A549 (cell line): ENCODE data around the gene PLEKHG3. TPM values are rescaled to one million over a fixed set of nuclear protein-coding genes. Genes with fewer than 3 reads are reported as not detected.

Experiments used
- ATAC-seq, 2 experiments: fragments of 200-7000 bp in 1 of 2; fragments of >200 bp in 1 of 2; cut with Nextera tagmentation in 1 of 2; cut with Tn5 transposase in 1 of 2; 3 replicates each; pipeline versions ENCODE4 v1.8.0 to v1.9.1; 2018 to 2020; ENCODE audit warnings: mild to moderate bottlenecking in 1 of 2, moderate library complexity in 1 of 2
- CTCF ChIA-PET: fragments of 300-600 bp; sonication (Branson Sonifier 250); formaldehyde crosslinking; extraction: SDS; loops from one replicate; lab custom pipeline; 2021; ENCODE audit warnings: antibody characterized with exemption, inconsistent platforms; lab: Yijun Ruan, JAX
- POLR2A ChIA-PET: fragments of 350-600 bp; formaldehyde crosslinking; extraction: SDS; loops from one replicate; lab custom pipeline; 2021; ENCODE audit warnings: antibody characterized with exemption, inconsistent platforms; lab: Yijun Ruan, JAX
- DNase-seq, 2 experiments: peaks; one replicate each; pipeline versions ENCODE4 v3.0.0 to v3.0.0-alpha.2; 2011 to 2016; ENCODE audit warnings: low read depth in 1 of 2, low spot score in 1 of 2
- FAIRE-seq: peaks from 2 replicates; lab custom pipeline; 2011; peaks lifted over from hg19 to GRCh38; lab: Jason Lieb, UNC
- H3K27ac ChIP-seq, 2 experiments: fragments of >200 bp; sonication (Bioruptor Twin); formaldehyde crosslinking; 3 replicates each; pipeline ENCODE4 v1.5.1; 2016 to 2017
- H3K4me1 ChIP-seq: fragments of >200 bp; sonication (Bioruptor Twin); formaldehyde crosslinking; 3 replicates; pipeline ENCODE4 v1.6.1; 2016
- H3K4me2 ChIP-seq: fragments of >200 bp; sonication (Bioruptor Twin); formaldehyde crosslinking; 3 replicates; pipeline ENCODE4 v1.6.1; 2016
- H3K4me3 ChIP-seq: fragments of >200 bp; sonication (Bioruptor Twin); formaldehyde crosslinking; 3 replicates; pipeline ENCODE4 v1.5.1; 2016
- H3K9me3 ChIP-seq: fragments of >200 bp; sonication (Bioruptor Twin); formaldehyde crosslinking; 3 replicates; pipeline ENCODE4 v1.6.1; 2016
- CBX2 ChIP-seq: fragments of 200-600 bp; sonication (generic); IDR thresholded peaks from 2 replicates; pipeline ENCODE4 v1.6.1; 2016; ENCODE audit warnings: low read depth, mild to moderate bottlenecking, borderline replicate concordance
- CHD2 ChIP-seq: fragments of 150-350 bp; IDR thresholded peaks from 2 replicates; pipeline ENCODE4 v1.6.1; 2014; ENCODE audit warnings: low read length; ENCODE audit not compliant: partially characterized antibody
- MAX ChIP-seq: IDR thresholded peaks from 2 replicates; pipeline ENCODE4 v1.6.1; 2012
- PHF8 ChIP-seq: fragments of 200-600 bp; sonication (generic); IDR thresholded peaks from 2 replicates; pipeline ENCODE4 v1.6.1; 2016; ENCODE audit warnings: low read depth, mild to moderate bottlenecking, antibody characterized with exemption, moderate library complexity, borderline replicate concordance
- REST ChIP-seq: fragments of 200-600 bp; sonication (generic); IDR thresholded peaks from 2 replicates; pipeline ENCODE4 v1.6.1; 2016; ENCODE audit warnings: antibody characterized with exemption, mild to moderate bottlenecking, moderate library complexity
- TP53 ChIP-seq: fragments of 250-450 bp; sonication (Bioruptor Pico); IDR thresholded peaks from 2 replicates; pipeline ENCODE4 v1.5.0; 2021; ENCODE audit warnings: mild to moderate bottlenecking, moderate library complexity
- ZFP36 ChIP-seq: fragments of 450-650 bp; IDR thresholded peaks from 2 replicates; pipeline ENCODE4 v1.6.1; 2014; ENCODE audit warnings: borderline replicate concordance; ENCODE audit not compliant: partially characterized antibody
- WGBS: methylation state at CpG from one replicate; pipeline ENCODE4 v1.1.6; 2017; ENCODE audit errors: missing lambda C conversion rate; 5-methylcytosine and 5-hydroxymethylcytosine counted together
- polyA plus RNA-seq, 4 experiments: library from polyadenylated mRNA; depleted of rRNA in 3 of 4; stranded (reverse); fragments of >200 nt; fragmentation: RNase III in 1 of 4; extraction: RNeasy Plus Mini Kit Qiagen cat#74134 plus additional on column Dnase treatment in 1 of 4; gene quantifications; 2 replicates in 3 of 4; 3 replicates in 1 of 4; pipeline ENCODE4 v1.2.3, GENCODE V29; 2011 to 2017
- TF ChIP-seq, protein P1 (sequence below): fragments of >200 bp; sonication (Bioruptor Twin); formaldehyde crosslinking; IDR thresholded peaks from 3 replicates; pipeline ENCODE4 v1.5.1; 2016
- TF ChIP-seq, protein P2 (sequence below): fragments of 150-350 bp; IDR thresholded peaks from 2 replicates; pipeline ENCODE4 v1.6.1; 2014; ENCODE audit warnings: low read depth, mild to moderate bottlenecking, low read length
- TF ChIP-seq, protein P3 (sequence below): IDR thresholded peaks from 2 replicates; pipeline ENCODE4 v1.6.1; 2012; ENCODE audit warnings: low read depth, borderline replicate concordance
- TF ChIP-seq, protein P4 (sequence below): fragments of 250-450 bp; sonication (Bioruptor Pico); IDR thresholded peaks from 2 replicates; pipeline ENCODE4 v1.5.0; 2020; ENCODE audit warnings: low read depth, mild to moderate bottlenecking, moderate library complexity

The PLEKHG3 gene
- polyA plus RNA-seq, 2 of the 4 experiments (the other 2 are of a cell fraction): 21.9 to 30.5 TPM

DNA sequence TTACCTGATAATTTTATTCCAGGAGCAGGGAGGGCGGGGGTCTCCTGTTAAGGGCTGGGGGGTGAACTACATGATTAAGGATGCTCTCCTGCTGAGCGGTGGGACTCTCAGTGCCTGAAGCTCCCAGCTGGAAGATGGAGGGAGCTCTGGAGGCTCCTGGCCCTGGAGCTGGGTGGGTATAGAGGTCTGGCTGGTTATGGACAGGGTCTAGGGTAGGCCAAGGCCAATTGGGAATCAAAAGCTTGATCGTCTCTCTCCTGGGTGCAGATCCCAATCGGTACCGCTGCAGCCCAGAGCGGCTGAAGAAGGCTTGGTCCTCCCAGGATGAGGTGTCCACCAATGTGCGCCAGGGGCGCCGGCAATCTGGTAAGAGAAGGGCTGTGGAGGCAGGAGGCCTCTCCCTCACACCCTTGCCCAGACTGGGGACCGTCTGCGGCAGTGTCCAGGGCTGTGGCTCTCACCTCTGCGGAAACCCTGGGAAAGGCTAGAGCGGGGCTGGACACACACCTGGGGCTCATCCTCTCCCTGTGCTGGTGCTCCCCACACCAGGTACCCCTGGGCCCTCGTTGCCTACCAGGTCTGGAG lies 28.4 kb downstream of the PLEKHG3 start (continued):
- TF ChIP-seq REST: no peak
- TF ChIP-seq MAX: no peak

DNA sequence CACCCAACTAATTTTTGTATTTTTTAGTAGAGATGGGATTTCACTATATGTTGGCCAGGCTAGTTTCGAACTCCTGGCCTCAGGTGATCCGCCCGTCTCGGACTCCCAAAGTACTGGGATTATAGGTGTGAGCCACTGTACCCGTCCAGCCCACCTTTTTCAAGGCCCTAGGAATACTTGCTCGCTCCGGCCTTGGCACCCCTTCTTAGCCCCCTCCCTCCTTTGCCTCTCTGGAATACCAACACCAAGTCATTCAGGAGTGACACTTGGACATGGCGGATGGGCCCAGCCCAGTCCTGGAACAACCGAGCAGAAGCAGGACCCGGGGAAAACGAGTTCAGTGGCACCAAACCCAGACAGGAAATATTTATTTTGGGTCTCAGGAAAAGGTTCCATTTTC lies 29.1 kb downstream of the PLEKHG3 start:
- CTCF ChIA-PET: no interaction called here
- ATAC-seq (no peak), FAIRE-seq (no peak), DNase-seq (no peak)
- H3K9me3 ChIP-seq: no peaks in the 10 kb centered on the region
- H3K4me1 ChIP-seq: peaks cover 21% of the 10 kb centered on the region; the same call in 2 of the 3 replicates
- no peak overlapping the region for H3K4me3 ChIP-seq
- POLR2A ChIA-PET: no interaction called here
- no peak overlapping the region for H3K4me2 ChIP-seq
- WGBS: 92% methylated on average over 11 of the region's 11 CpGs
- TF ChIP-seq, protein P1, sequence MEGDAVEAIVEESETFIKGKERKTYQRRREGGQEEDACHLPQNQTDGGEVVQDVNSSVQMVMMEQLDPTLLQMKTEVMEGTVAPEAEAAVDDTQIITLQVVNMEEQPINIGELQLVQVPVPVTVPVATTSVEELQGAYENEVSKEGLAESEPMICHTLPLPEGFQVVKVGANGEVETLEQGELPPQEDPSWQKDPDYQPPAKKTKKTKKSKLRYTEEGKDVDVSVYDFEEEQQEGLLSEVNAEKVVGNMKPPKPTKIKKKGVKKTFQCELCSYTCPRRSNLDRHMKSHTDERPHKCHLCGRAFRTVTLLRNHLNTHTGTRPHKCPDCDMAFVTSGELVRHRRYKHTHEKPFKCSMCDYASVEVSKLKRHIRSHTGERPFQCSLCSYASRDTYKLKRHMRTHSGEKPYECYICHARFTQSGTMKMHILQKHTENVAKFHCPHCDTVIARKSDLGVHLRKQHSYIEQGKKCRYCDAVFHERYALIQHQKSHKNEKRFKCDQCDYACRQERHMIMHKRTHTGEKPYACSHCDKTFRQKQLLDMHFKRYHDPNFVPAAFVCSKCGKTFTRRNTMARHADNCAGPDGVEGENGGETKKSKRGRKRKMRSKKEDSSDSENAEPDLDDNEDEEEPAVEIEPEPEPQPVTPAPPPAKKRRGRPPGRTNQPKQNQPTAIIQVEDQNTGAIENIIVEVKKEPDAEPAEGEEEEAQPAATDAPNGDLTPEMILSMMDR: no peak
- TF ChIP-seq PHF8: no peak
- no peak for TF ChIP-seq TP53 (CRISPR knock-in tag)
- no peak for TF ChIP-seq CBX2
- no peak for TF ChIP-seq CHD2
- no peak for TF ChIP-seq ZFP36
- TF ChIP-seq, protein P2, sequence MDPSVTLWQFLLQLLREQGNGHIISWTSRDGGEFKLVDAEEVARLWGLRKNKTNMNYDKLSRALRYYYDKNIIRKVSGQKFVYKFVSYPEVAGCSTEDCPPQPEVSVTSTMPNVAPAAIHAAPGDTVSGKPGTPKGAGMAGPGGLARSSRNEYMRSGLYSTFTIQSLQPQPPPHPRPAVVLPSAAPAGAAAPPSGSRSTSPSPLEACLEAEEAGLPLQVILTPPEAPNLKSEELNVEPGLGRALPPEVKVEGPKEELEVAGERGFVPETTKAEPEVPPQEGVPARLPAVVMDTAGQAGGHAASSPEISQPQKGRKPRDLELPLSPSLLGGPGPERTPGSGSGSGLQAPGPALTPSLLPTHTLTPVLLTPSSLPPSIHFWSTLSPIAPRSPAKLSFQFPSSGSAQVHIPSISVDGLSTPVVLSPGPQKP: no peak
- TF ChIP-seq REST: no peak
- TF ChIP-seq, protein P3, sequence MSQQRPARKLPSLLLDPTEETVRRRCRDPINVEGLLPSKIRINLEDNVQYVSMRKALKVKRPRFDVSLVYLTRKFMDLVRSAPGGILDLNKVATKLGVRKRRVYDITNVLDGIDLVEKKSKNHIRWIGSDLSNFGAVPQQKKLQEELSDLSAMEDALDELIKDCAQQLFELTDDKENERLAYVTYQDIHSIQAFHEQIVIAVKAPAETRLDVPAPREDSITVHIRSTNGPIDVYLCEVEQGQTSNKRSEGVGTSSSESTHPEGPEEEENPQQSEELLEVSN: no peak
- TF ChIP-seq, protein P4, sequence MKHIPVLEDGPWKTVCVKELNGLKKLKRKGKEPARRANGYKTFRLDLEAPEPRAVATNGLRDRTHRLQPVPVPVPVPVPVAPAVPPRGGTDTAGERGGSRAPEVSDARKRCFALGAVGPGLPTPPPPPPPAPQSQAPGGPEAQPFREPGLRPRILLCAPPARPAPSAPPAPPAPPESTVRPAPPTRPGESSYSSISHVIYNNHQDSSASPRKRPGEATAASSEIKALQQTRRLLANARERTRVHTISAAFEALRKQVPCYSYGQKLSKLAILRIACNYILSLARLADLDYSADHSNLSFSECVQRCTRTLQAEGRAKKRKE (CRISPR knock-in tag): no peak
- no peak overlapping the region for H3K27ac ChIP-seq
